GM19463 (cell line): ENCODE measurements around the gene TIGD2.

Experiments
- ATAC-seq: cut with Tn5 transposase; IDR thresholded peaks from one replicate; pipeline ENCODE4 v1.9.1; 2021; ENCODE audit warnings: mild to moderate bottlenecking, moderate library complexity; ENCODE audit not compliant: unreplicated experiment

Gene TIGD2

GRCh38 chr4:89161841-89162240, 50.5 kb downstream of the TIGD2 start:
- no peak for ATAC-seq

- no peak for ATAC-seq
Measured at GRCh38 chr4:89162496-89162895, 51.2 kb downstream of the TIGD2 start.

- ATAC-seq: no peak
Measured at GRCh38 chr4:89162987-89163386, 51.7 kb downstream of the TIGD2 start.

GRCh38 chr4:89164400-89164799, 53.1 kb downstream of the TIGD2 start:
- no peak for ATAC-seq
